Suprapubic skin (tissue), 4 donors: ENCODE data around the gene RRP9.

Experiments used
- EP300 ChIP-seq: sonication (generic); formaldehyde crosslinking; IDR thresholded peaks from one replicate; pipeline ENCODE4 v1.6.1; 2017; ENCODE audit warnings: antibody characterized with exemption
- POLR2A ChIP-seq, 2 donors: fragments of 450-650 bp; IDR thresholded peaks; one replicate each; pipeline ENCODE4 v1.6.1; 2017; ENCODE audit warnings: antibody characterized with exemption in 2 of 2, mild to moderate bottlenecking in 2 of 2, moderate library complexity in 2 of 2
- POLR2AphosphoS5 ChIP-seq, 3 donors: sonication (generic); formaldehyde crosslinking; IDR thresholded peaks; one replicate each; pipeline ENCODE4 v1.6.1; 2017; ENCODE audit warnings: antibody characterized with exemption in 3 of 3
- TF ChIP-seq, protein P1 (sequence below), 2 donors: fragments of 200-600 bp in 1 of 2; fragments of 450-650 bp in 1 of 2; sonication (generic) in 1 of 2; IDR thresholded peaks; one replicate each; pipeline ENCODE4 v1.5.1; 2016 to 2019; ENCODE audit warnings: antibody characterized with exemption in 2 of 2, mild to moderate bottlenecking in 1 of 2, moderate library complexity in 1 of 2

- TF ChIP-seq, protein P1, sequence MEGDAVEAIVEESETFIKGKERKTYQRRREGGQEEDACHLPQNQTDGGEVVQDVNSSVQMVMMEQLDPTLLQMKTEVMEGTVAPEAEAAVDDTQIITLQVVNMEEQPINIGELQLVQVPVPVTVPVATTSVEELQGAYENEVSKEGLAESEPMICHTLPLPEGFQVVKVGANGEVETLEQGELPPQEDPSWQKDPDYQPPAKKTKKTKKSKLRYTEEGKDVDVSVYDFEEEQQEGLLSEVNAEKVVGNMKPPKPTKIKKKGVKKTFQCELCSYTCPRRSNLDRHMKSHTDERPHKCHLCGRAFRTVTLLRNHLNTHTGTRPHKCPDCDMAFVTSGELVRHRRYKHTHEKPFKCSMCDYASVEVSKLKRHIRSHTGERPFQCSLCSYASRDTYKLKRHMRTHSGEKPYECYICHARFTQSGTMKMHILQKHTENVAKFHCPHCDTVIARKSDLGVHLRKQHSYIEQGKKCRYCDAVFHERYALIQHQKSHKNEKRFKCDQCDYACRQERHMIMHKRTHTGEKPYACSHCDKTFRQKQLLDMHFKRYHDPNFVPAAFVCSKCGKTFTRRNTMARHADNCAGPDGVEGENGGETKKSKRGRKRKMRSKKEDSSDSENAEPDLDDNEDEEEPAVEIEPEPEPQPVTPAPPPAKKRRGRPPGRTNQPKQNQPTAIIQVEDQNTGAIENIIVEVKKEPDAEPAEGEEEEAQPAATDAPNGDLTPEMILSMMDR (IDR thresholded peaks at IDR 0.05): no peak
- TF ChIP-seq POLR2A (IDR thresholded peaks at IDR 0.05): no peak
- TF ChIP-seq EP300: no peak
- no peak for TF ChIP-seq POLR2AphosphoS5 (IDR thresholded peaks at IDR 0.05)
Observed at GRCh38 chr3:51968883-51969678, 27.4 kb upstream of the RRP9 start.
